Osteoblast (primary cell): ENCODE data around the gene HSD11B2. TPM values are rescaled to one million over a fixed set of nuclear protein-coding genes. Genes with fewer than 3 reads are reported as not detected.

Experiments
- DNase-seq: peaks from one replicate; pipeline ENCODE4 v3.0.0; 2011; ENCODE audit warnings: low spot score, mixed read lengths; ENCODE audit not compliant: insufficient read length; ENCODE audit errors: missing footprints
- H2AFZ ChIP-seq: 2 replicates; pipeline ENCODE4 v1.6.0; 2011; ENCODE audit warnings: mild to moderate bottlenecking, low read length
- H3K27ac ChIP-seq: 2 replicates; pipeline ENCODE4 v1.5.1; 2011; ENCODE audit warnings: mild to moderate bottlenecking, low read depth, low read length, moderate library complexity
- H3K27me3 ChIP-seq: 2 replicates; pipeline ENCODE4 v1.6.0; 2012; ENCODE audit warnings: mild to moderate bottlenecking, control low read depth, inconsistent platforms, low read length, moderate library complexity; ENCODE audit not compliant: insufficient read depth
- H3K36me3 ChIP-seq: 2 replicates; pipeline ENCODE4 v1.5.1; 2011; ENCODE audit warnings: mild to moderate bottlenecking, low read length, control low read depth, moderate library complexity; ENCODE audit not compliant: insufficient read depth
- H3K4me1 ChIP-seq: 2 replicates; pipeline ENCODE4 v1.5.1; 2011; ENCODE audit warnings: mild to moderate bottlenecking, low read length, control low read depth, moderate library complexity; ENCODE audit not compliant: insufficient read depth
- H3K4me2 ChIP-seq: 2 replicates; pipeline ENCODE4 v1.6.0; 2011; ENCODE audit warnings: mild to moderate bottlenecking, low read length; ENCODE audit not compliant: insufficient read depth
- H3K4me3 ChIP-seq: fragments of 200-600 bp; sonication (generic); 3 replicates; pipeline ENCODE4 v1.5.1; 2012; ENCODE audit warnings: mild to moderate bottlenecking, low read length, inconsistent platforms; ENCODE audit not compliant: insufficient read depth
- H3K79me2 ChIP-seq: 2 replicates; pipeline ENCODE4 v1.6.0; 2012; ENCODE audit warnings: mild to moderate bottlenecking, low read length, control low read depth, inconsistent platforms; ENCODE audit not compliant: insufficient read depth
- H3K9me3 ChIP-seq: 2 replicates; pipeline ENCODE4 v1.5.1; 2011; ENCODE audit warnings: low read depth, low read length, control low read depth
- H4K20me1 ChIP-seq: 2 replicates; pipeline ENCODE4 v1.6.0; 2012; ENCODE audit warnings: mild to moderate bottlenecking, low read length, control low read depth; ENCODE audit not compliant: insufficient read depth
- total RNA-seq: library from RNA; depleted of rRNA; stranded (reverse); fragments of >200 nt; gene quantifications from 2 replicates; pipeline ENCODE4 v1.2.3, GENCODE V29; 2012
- TF ChIP-seq, protein P1 (sequence below): IDR thresholded peaks from 2 replicates; pipeline ENCODE4 v1.5.1; 2011; ENCODE audit warnings: mild to moderate bottlenecking, low read depth, low read length, moderate library complexity; ENCODE audit errors: extremely low read depth

The HSD11B2 gene
- total RNA-seq, 1 donor = not detected

DNA sequence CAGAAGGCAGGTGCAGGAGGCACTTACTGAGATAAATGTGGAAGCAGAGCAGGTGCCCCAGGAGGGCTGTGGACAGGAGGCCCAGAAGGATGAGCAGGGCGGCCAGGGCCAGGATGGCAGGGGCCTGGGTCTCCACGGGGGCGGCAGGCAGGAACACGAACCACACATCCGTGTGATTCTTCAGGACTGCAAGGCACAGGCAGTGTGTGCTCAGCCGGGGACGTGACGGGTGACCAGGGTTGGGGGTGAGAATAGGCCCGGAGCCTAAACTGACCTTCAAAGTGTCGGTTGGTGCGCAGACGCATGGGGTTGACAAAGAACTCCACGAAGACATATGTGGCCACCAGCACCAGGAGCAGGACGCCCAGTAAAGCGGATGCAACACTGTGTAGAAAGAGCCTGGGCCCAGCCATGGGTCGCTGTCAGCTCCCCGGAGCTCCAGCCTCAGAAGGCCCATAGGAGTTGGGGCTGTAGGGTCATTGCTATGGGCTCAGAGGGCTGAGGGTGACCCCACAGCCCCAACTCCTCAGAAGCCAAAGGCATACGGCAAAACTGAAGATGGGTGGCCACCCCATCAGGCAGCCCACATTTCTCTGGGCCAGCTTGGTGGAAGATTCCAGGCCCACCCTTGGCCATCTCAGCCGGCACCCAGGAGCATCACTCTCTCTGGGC lies 32.2 kb upstream of the HSD11B2 start:
- Histone ChIP-seq H3K27me3 (peaks cover 16% of the 10 kb centered on the region), H3K4me1 (peaks cover 12% of the 10 kb centered on the region), H3K27ac (no peak overlapping the region), H2AFZ (no peak overlapping the region), H3K4me2 (peak overlapping the region; percentile 72), H3K4me3 (no peak overlapping the region), H3K9me3 (no peaks in the 10 kb centered on the region), H3K79me2 (no peaks in the 10 kb centered on the region), H3K36me3 (no peaks in the 10 kb centered on the region), H4K20me1 (no peaks in the 10 kb centered on the region)
- peak; percentile 85 for DNase-seq
- TF ChIP-seq, protein P1, sequence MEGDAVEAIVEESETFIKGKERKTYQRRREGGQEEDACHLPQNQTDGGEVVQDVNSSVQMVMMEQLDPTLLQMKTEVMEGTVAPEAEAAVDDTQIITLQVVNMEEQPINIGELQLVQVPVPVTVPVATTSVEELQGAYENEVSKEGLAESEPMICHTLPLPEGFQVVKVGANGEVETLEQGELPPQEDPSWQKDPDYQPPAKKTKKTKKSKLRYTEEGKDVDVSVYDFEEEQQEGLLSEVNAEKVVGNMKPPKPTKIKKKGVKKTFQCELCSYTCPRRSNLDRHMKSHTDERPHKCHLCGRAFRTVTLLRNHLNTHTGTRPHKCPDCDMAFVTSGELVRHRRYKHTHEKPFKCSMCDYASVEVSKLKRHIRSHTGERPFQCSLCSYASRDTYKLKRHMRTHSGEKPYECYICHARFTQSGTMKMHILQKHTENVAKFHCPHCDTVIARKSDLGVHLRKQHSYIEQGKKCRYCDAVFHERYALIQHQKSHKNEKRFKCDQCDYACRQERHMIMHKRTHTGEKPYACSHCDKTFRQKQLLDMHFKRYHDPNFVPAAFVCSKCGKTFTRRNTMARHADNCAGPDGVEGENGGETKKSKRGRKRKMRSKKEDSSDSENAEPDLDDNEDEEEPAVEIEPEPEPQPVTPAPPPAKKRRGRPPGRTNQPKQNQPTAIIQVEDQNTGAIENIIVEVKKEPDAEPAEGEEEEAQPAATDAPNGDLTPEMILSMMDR = no peak

DNA sequence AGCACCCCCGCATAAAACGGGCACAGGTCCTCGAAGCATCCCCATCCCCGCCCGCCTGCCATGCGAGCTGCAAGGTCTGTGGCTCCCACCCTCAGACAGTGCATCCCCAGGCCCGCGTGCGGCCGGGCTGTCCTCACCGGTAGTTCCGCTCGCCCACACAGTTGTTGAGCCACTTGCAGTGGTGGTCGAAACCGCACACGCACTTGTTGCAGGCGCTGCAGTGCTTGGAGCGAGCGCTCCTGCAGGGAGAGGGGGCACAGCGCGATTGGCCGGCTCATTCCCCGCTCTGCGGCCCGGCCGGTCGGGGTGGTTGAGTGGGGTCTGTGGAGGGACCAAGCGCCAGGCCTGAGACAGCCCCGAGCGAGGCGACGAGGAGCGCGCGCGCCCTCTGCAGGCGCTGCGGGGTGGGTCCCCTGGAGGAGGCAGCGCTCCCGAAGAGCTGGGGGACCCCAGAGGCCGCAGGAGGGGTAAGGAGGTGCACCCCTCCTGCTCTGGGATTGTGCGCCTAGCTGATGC lies 31.6 kb upstream of the HSD11B2 start:
- H3K79me2 ChIP-seq = no peaks in the 10 kb centered on the region
- H3K27ac ChIP-seq = no peak overlapping the region
- peak; percentile 96 for DNase-seq
- H3K4me2 ChIP-seq = peak overlapping the region; percentile 72
- TF ChIP-seq, protein P1 = peak; percentile 64
- peak overlapping the region; percentile 39 for H3K4me3 ChIP-seq
- peaks cover 9% of the 10 kb centered on the region for H3K4me1 ChIP-seq
- peaks cover 11% of the 10 kb centered on the region for H3K27me3 ChIP-seq
- H3K36me3 ChIP-seq = no peaks in the 10 kb centered on the region
- H2AFZ ChIP-seq = no peak overlapping the region
- H4K20me1 ChIP-seq = no peaks in the 10 kb centered on the region
- no peaks in the 10 kb centered on the region for H3K9me3 ChIP-seq

DNA sequence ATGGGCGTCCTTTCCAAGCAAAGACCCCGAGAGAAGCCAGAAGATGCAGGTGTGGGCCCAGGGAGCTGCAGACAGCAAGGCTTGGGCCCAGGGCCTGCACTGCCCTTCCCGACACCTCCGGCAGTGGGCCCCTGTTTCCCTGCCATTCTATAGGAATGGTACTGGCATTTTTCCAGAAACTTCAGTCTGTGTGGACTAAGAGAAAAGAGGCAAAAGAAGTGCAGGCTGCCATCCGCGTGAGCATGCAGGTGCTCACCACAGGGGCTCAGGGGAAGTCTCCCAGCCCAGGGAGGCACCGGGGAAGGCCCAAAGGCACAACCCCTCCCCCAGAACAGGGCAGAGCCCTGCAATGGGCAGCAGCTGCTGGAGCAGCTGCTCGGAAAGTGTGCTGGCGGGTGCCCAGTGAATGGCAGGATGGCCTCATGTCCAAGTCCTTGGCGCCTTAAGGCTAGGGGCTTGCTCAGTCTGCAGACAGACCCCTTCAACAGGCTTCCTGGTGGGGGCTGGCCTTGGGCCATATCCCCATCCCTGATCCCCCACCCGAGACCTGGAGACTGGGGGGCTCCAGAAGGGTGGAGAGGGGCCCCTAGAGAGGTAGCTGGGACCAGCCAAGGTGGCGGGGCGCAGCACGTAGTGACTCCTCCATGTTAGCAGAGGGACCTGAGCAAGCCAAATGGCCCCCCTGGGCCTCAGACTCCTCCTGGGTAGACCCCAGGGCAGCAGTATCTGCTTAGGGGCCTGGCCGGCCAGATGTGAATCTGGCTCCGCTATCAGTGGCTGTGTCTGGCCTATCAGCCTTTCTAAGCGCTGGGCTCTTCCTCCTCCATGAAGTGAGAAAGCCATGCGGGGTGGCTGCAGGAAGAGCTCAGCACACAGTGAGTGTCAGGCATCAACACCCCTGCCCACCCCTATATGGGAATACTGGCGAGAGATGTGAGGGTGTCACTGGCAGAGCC lies 30.9 kb upstream of the HSD11B2 start:
- Histone ChIP-seq H3K27me3 (peaks cover 5% of the 10 kb centered on the region), H3K4me1 (peaks cover 9% of the 10 kb centered on the region), H4K20me1 (no peaks in the 10 kb centered on the region), H3K4me2 (peak overlapping the region; percentile 72), H3K36me3 (no peaks in the 10 kb centered on the region), H3K27ac (no peak overlapping the region), H3K9me3 (no peaks in the 10 kb centered on the region), H3K4me3 (no peak overlapping the region), H3K79me2 (no peaks in the 10 kb centered on the region), H2AFZ (no peak overlapping the region)
- TF ChIP-seq, protein P1 = no peak
- DNase-seq = peak; percentile 62

DNA sequence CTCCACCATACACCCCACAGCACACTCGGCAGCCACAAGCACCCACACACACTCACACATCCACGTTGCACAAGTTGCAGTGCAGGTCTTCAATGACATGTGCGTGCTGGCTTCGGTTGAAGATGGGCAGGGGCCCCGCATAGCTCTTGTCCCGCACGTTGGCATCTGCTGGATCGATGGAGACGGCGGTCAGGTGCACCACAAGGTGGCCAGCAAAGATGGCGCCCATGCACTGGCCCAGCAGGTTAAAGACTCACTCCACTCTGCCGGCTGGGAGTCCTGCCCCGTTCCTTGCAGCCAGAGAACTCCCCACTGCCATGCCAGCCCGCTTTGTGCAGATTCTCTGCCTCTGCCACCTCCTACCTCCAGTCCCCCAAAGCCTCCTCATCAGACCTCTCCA lies 30.0 kb upstream of the HSD11B2 start:
- Histone ChIP-seq H4K20me1 (no peaks in the 10 kb centered on the region), H3K4me3 (no peak overlapping the region), H3K27me3 (no peaks in the 10 kb centered on the region), H3K27ac (no peak overlapping the region), H3K4me2 (no peak overlapping the region), H3K36me3 (no peaks in the 10 kb centered on the region), H2AFZ (no peak overlapping the region), H3K4me1 (peaks cover 17% of the 10 kb centered on the region), H3K79me2 (no peaks in the 10 kb centered on the region), H3K9me3 (no peaks in the 10 kb centered on the region)
- TF ChIP-seq, protein P1 = no peak
- DNase-seq = peak; percentile 5
